Natural killer cell (primary cell): ENCODE measurements around the gene CTPS2. TPM values are rescaled to one million over a fixed set of nuclear protein-coding genes. Genes with fewer than 3 reads are reported as not detected.

Source experiments
- ATAC-seq, 3 donors: fragments of 150-1000 bp in 2 of 3; fragments of 200-7000 bp in 1 of 3; cut with Tn5 transposase; 1 replicate in 1 of 3; 2 replicates in 2 of 3; pipeline ENCODE4 v1.10.0; 2021; ENCODE audit warnings: mild to moderate bottlenecking in 2 of 3, moderate library complexity in 2 of 3
- DNase-seq, 2 donors: peaks; one replicate each; pipeline versions ENCODE4 v3.0.0 to v3.0.0-alpha.2; 2013 to 2021; ENCODE audit warnings: mixed read lengths in 1 of 2
- H3K27ac ChIP-seq: one replicate; pipeline ENCODE4 v1.5.1; 2013; ENCODE audit warnings: mild to moderate bottlenecking, low read length
- H3K27me3 ChIP-seq: one replicate; pipeline ENCODE4 v1.6.1; 2013; ENCODE audit warnings: low read length; ENCODE audit not compliant: control insufficient read depth, insufficient read depth
- H3K36me3 ChIP-seq: one replicate; pipeline ENCODE4 v1.6.1; 2013; ENCODE audit warnings: low read length; ENCODE audit not compliant: control insufficient read depth, insufficient read depth
- H3K4me1 ChIP-seq: one replicate; pipeline ENCODE4 v1.6.1; 2013; ENCODE audit warnings: low read length; ENCODE audit not compliant: control insufficient read depth, insufficient read depth
- H3K4me3 ChIP-seq: one replicate; pipeline ENCODE4 v1.5.1; 2013; ENCODE audit warnings: low read length
- H3K9me3 ChIP-seq: one replicate; pipeline ENCODE4 v1.6.1; 2013; ENCODE audit warnings: low read length; ENCODE audit not compliant: control insufficient read depth, insufficient read depth
- H3K27ac Mint-ChIP-seq, 2 donors: one replicate each; pipeline ENCODE4 v1.8.0; 2022; ENCODE audit warnings: mild to moderate bottlenecking in 2 of 2, mixed read lengths in 2 of 2, moderate library complexity in 1 of 2
- H3K27me3 Mint-ChIP-seq, 2 donors: one replicate each; pipeline ENCODE4 v1.8.0; 2022; ENCODE audit warnings: low read depth in 2 of 2, mixed read lengths in 2 of 2
- H3K36me3 Mint-ChIP-seq: one replicate; pipeline ENCODE4 v1.8.0; 2022; ENCODE audit warnings: mixed read lengths
- H3K4me1 Mint-ChIP-seq, 2 donors: one replicate each; pipeline ENCODE4 v1.8.0; 2022; ENCODE audit warnings: mixed read lengths in 2 of 2
- H3K4me3 Mint-ChIP-seq: one replicate; pipeline ENCODE4 v1.8.0; 2022; ENCODE audit warnings: mild to moderate bottlenecking, moderate library complexity, mixed read lengths
- H3K9me3 Mint-ChIP-seq, 2 donors: one replicate each; pipeline ENCODE4 v1.8.0; 2022; ENCODE audit warnings: mixed read lengths in 2 of 2
- CTCF ChIP-seq: fragments of 200-600 bp; IDR thresholded peaks from one replicate; pipeline ENCODE4 v1.8.0; 2022; ENCODE audit warnings: antibody characterized with exemption
- WGBS: methylation state at CpG from one replicate; pipeline ENCODE4 v1.1.7; 2013; ENCODE audit warnings: missing lambda C conversion rate; ENCODE audit not compliant: insufficient coverage; 5-methylcytosine and 5-hydroxymethylcytosine counted together
- intact Hi-C: fragments of 100-400 bp; cut with micrococcal nuclease; formaldehyde crosslinking; loops from one replicate; pipeline ENCODE4 v1.14.2; 2022
- total RNA-seq, 4 donors: library from RNA; stranded (reverse); fragments of 120-200 nt in 1 of 4; gene quantifications; one replicate each; pipeline versions ENCODE4 v1.2.3 to v1.2.4, GENCODE V29; 2013 to 2022

The CTPS2 gene
- total RNA-seq, 3 donors from 2014 or later (not counting 1 experiment from before 2014, with no cell fraction given), result 3.6 to 6.0 (median 5.2) TPM

- Histone ChIP-seq H3K4me3 (no peak overlapping the region), H3K27me3 (no peaks in the 10 kb centered on the region), H3K27ac (no peak overlapping the region), H3K4me1 (no peaks in the 10 kb centered on the region), H3K36me3 (peaks cover 2% of the 10 kb centered on the region), H3K9me3 (no peaks in the 10 kb centered on the region)
- Mint-ChIP-seq H3K4me3 (no peak overlapping the region), H3K27me3 (peaks cover 0 to 4% of the 10 kb centered on the region in 2 donors), H3K27ac (no peak overlapping the region), H3K9me3 (no peaks in the 10 kb centered on the region), H3K36me3 (no peaks in the 10 kb centered on the region), H3K4me1 (no peaks in the 10 kb centered on the region)
- intact Hi-C loops, result no loop called here
- ATAC-seq, result no peak
- no peak for DNase-seq
- TF ChIP-seq CTCF, result no peak
- 83% methylated on average over 1 of the region's 2 CpGs for WGBS
Measured at GRCh38 chrX:16662402-16662801, 50.1 kb downstream of the CTPS2 start.

DNA sequence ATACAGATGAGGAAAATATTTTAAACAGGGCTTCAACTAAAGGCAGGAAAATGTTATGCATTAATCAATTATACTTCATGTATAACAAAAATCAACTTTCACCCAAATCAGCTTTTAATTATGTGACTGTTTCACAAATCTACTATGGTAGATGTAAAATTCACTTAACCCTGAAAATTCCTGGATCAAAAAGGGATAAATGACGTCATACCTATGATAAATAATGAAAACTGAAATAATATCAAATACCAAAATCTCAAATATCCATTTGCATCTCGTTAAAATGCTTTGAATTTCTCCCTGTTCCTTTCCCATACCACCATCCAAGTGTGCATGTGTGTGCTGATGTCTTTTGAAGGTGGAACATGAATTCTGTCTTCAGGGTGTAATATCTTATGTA is 51.0 kb downstream of the CTPS2 start:
- Mint-ChIP-seq H3K4me3 (no peak overlapping the region), H3K4me1 (no peaks in the 10 kb centered on the region), H3K36me3 (no peaks in the 10 kb centered on the region), H3K9me3 (no peaks in the 10 kb centered on the region), H3K27ac (no peak overlapping the region), H3K27me3 (peaks cover 0 to 6% of the 10 kb centered on the region in 2 donors)
- DNase-seq, result no peak
- H3K9me3 ChIP-seq, result no peaks in the 10 kb centered on the region
- intact Hi-C loops, result no loop called here
- no peaks in the 10 kb centered on the region for H3K27me3 ChIP-seq
- no peaks in the 10 kb centered on the region for H3K4me1 ChIP-seq
- no peak for TF ChIP-seq CTCF
- peaks cover 2% of the 10 kb centered on the region for H3K36me3 ChIP-seq
- no CpG with 5 or more reads among the region's 2 CpGs for WGBS
- ATAC-seq, result no peak
- H3K4me3 ChIP-seq, result no peak overlapping the region
- H3K27ac ChIP-seq, result no peak overlapping the region

- Histone ChIP-seq H3K4me3 (no peak overlapping the region), H3K27ac (no peak overlapping the region), H3K36me3 (no peaks in the 10 kb centered on the region), H3K9me3 (no peaks in the 10 kb centered on the region), H3K27me3 (no peaks in the 10 kb centered on the region), H3K4me1 (no peaks in the 10 kb centered on the region)
- DNase-seq (no peak), ATAC-seq (no peak)
- H3K4me3 Mint-ChIP-seq, result no peak overlapping the region
- no peak overlapping the region for H3K27ac Mint-ChIP-seq
- H3K36me3 Mint-ChIP-seq, result no peaks in the 10 kb centered on the region
- no CpG with 5 or more reads among the region's 1 CpG for WGBS
- no peaks in the 10 kb centered on the region for H3K4me1 Mint-ChIP-seq
- peaks cover 0 to 6% of the 10 kb centered on the region in 2 donors for H3K27me3 Mint-ChIP-seq
- intact Hi-C loops, result no loop called here
- no peaks in the 10 kb centered on the region for H3K9me3 Mint-ChIP-seq
- no peak for TF ChIP-seq CTCF
Measured at GRCh38 chrX:16659321-16659720, 53.1 kb downstream of the CTPS2 start.

DNA sequence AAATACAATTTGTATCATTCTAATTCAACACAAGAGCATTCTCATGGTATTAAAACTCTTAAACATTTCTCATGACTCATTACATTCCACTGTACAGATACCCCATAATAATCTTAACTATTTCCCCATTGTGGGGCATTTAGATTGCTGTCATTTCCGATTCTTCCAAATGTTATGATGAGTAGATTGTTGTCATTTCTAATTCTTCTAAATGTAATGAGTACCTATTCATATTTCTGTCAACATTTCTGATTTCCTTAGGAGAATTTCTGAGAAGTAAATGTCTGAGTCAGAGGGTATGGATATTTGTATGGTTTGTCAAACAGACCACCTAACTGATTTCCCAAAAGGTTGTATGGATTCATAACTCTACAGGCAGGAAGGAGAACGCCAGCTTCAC is 54.2 kb downstream of the CTPS2 start:
- no peak overlapping the region for H3K27ac ChIP-seq
- DNase-seq (no peak), ATAC-seq (no peak)
- TF ChIP-seq CTCF, result no peak
- no peaks in the 10 kb centered on the region for H3K4me1 ChIP-seq
- no peaks in the 10 kb centered on the region for H3K9me3 ChIP-seq
- peaks cover 0 to 6% of the 10 kb centered on the region in 2 donors for H3K27me3 Mint-ChIP-seq
- no peak overlapping the region for H3K4me3 ChIP-seq
- H3K36me3 ChIP-seq, result no peaks in the 10 kb centered on the region
- H3K27ac Mint-ChIP-seq, result no peak overlapping the region
- H3K36me3 Mint-ChIP-seq, result no peaks in the 10 kb centered on the region
- no peaks in the 10 kb centered on the region for H3K4me1 Mint-ChIP-seq
- no peak overlapping the region for H3K4me3 Mint-ChIP-seq
- no peaks in the 10 kb centered on the region for H3K9me3 Mint-ChIP-seq
- intact Hi-C loops, result no loop called here
- H3K27me3 ChIP-seq, result no peaks in the 10 kb centered on the region
- WGBS, result no CpG with 5 or more reads among the region's 2 CpGs
